SIG-M5 (cell line): ENCODE data around the gene ZG16.
"Not testable (repeated sequence)": the region's sequence is repeated elsewhere in the genome, so short reads cannot be mapped to it uniquely, and the experiment has no call there.

Experiments
- DNase-seq: peaks from one replicate; lab custom pipeline; 2025; lab: John Stamatoyannopoulos, UW

The ZG16 gene

GRCh38 chr16:29748760-29749149, 29.3 kb upstream of the ZG16 start:
- not testable (repeated sequence) for DNase-seq

- no peak for DNase-seq
These were observed 24.5 kb upstream of the ZG16 start for GRCh38 chr16:29753516-29753915.

- no peak for DNase-seq
These were observed 21.4 kb upstream of the ZG16 start for GRCh38 chr16:29756654-29757053.

GRCh38 chr16:29757086-29757485, 21.0 kb upstream of the ZG16 start:
- not testable (repeated sequence) for DNase-seq

GRCh38 chr16:29757950-29758466, 20.0 kb upstream of the ZG16 start:
- DNase-seq, result no peak

GRCh38 chr16:29760567-29761279, 17.3 kb upstream of the ZG16 start:
- no peak for DNase-seq

GRCh38 chr16:29761280-29761651, 16.8 kb upstream of the ZG16 start:
- DNase-seq, result not testable (repeated sequence)

GRCh38 chr16:29761882-29762281, 16.2 kb upstream of the ZG16 start:
- DNase-seq, result no peak

GRCh38 chr16:29763326-29763725, 14.7 kb upstream of the ZG16 start:
- DNase-seq, result no peak

GRCh38 chr16:29765167-29766032, 12.7 kb upstream of the ZG16 start:
- DNase-seq, result no peak

- DNase-seq, result no peak
These were observed 11.5 kb upstream of the ZG16 start for GRCh38 chr16:29766571-29766970.

- no peak for DNase-seq
These were observed 11.0 kb upstream of the ZG16 start for GRCh38 chr16:29767062-29767461.

GRCh38 chr16:29769507-29769906, 8.5 kb upstream of the ZG16 start:
- no peak for DNase-seq

GRCh38 chr16:29770250-29770929, 7.7 kb upstream of the ZG16 start:
- no peak for DNase-seq

GRCh38 chr16:29772330-29772729, 5.7 kb upstream of the ZG16 start:
- DNase-seq, result not testable (repeated sequence)

GRCh38 chr16:29774730-29775129, 3.3 kb upstream of the ZG16 start:
- DNase-seq, result no peak

GRCh38 chr16:29775742-29776408, 2.2 kb upstream of the ZG16 start:
- DNase-seq, result no peak

- no peak for DNase-seq
These were observed 1.4 kb downstream of the ZG16 start for GRCh38 chr16:29779474-29779873.

GRCh38 chr16:29783094-29783953, 5.3 kb downstream of the ZG16 start:
- DNase-seq, result not testable (repeated sequence)

- no peak for DNase-seq
These were observed 6.1 kb downstream of the ZG16 start for GRCh38 chr16:29784157-29784556.

GRCh38 chr16:29784901-29785500, 6.9 kb downstream of the ZG16 start:
- no peak for DNase-seq
